NT2/D1 (cell line): ENCODE measurements around the gene DNAJC2.
A peak's percentile ranks its signal among the peaks of the same experiment; 100 is the strongest.

Experiments used
- YY1 ChIP-seq: IDR thresholded peaks from 2 replicates; pipeline ENCODE4 v1.6.1; 2011; ENCODE audit not compliant: insufficient read length, insufficient read depth
- ZNF274 ChIP-seq: IDR thresholded peaks from 2 replicates; pipeline ENCODE4 v1.6.1; 2011; ENCODE audit warnings: mild to moderate bottlenecking, low read depth, low read length

- TF ChIP-seq YY1 (peak; percentile 46), ZNF274 (no peak)
These were observed at the start of gene DNAJC2 for GRCh38 chr7:103344453-103345149.
